HG03565 (cell line): ENCODE measurements around the gene NPLOC4.
A peak's percentile ranks its signal among the peaks of the same experiment; 100 is the strongest.

Source experiments
- ATAC-seq: cut with Tn5 transposase; IDR thresholded peaks from one replicate; pipeline ENCODE4 v1.9.1; 2021; ENCODE audit warnings: mild to moderate bottlenecking, moderate library complexity; ENCODE audit not compliant: unreplicated experiment

Gene NPLOC4

DNA sequence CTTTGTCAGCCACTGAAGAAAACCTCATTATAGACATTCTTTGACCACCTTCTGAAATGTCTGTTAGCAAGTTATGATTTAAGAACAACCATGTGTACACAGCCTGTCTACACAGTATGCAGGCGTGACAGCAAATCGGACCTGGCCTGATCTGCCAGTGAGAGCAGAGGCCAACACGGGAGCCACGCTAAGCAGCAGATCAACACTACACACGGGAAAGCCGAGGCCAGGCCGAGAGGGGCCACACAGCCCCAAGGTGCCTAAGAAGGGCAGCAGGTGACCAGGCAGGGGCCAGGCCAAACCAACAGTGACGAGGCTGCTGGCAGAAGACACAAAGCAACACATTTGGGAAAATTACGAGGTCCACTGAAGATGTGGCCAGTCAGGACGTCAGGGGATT is 68.5 kb downstream of the NPLOC4 start:
- ATAC-seq = no peak

DNA sequence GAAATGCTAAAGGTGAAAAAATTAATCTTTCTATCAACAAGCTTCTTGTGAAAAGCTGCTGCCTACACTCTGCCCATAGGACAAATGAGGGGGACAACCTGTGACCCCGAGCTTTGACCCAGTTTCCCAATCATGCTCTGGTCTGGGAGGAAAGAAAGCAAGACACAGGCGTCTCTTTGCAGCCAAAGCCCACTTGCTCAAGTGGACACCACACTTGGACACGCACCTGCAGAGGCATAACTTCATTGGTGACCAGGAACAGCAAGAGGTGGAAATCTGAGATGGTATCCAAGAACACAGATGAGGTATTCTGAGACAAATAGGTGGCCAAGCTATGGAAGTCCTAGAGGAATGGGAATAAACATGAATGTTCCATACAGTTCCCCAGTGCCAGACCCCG is 69.7 kb downstream of the NPLOC4 start:
- no peak for ATAC-seq

DNA sequence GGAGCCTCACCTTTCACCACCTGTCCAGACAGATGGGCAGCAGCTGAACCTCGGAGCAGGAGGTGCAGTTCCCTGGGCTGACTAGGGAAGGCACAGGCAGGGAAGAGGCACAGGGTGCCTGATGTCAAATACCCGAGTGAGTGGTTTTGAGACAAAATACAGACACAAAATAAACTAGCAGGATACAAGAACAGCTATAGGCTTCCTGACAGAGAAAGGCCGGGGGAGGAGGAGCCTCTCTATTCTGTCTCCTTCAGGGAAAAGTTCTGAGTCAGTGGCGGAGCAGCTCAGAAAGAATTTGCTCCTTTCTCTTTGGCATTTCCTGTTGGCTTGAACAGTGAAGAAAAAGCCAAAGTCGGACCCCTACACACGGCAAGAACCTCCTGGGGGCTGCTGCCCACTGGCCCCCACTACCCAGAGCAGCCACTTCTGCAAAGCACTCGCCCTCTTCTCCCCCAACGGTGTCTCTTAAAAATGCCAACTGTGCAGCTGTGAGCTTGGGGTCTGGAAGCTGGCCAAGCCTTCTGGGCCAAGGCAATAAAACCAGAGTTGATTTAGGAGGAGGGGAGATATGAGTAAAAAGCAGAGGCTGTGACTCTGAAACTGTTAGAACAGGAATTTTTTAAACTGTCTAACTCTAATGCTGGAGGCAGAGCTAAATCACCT is 70.3 kb downstream of the NPLOC4 start:
- no peak for ATAC-seq

DNA sequence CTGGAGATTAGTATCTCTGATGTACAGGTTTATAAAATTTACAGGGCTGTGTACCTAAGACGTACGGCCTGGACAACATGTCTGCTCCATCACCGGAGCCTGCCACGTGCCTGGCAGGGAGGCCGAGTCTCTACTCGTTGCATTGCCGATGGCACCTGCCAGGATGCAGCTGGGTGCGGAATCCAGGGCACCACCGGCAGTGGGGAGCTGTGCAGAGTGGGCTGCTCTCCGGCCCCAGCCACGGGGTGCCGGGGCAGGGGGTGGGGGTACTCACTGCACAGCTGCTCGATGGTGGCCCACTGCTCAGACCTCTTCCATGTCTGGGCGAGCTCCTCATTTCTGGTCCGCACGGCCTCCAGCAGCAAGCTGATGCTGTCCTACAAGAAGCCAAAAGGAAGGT is 71.7 kb downstream of the NPLOC4 start:
- ATAC-seq = no peak

DNA sequence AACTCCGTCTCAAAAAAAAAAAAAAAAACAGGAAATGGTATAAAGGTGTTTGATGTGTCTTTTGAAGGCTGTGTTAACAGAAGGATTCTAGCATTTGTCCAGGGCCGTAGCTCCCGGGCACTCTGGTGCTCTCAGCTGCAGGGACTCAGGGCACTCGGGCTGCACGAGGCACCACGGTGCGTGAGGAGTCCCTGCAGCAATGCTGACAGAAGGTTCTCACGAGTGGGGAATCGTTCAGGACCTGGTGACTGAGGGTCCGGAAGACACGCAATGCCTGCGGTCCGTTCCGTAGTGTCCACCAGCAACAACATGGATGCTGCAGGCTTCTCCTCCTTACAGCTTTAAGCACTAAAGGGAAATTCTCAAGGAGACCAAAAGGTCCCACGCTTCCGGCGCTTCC is 72.1 kb downstream of the NPLOC4 start:
- no peak for ATAC-seq

DNA sequence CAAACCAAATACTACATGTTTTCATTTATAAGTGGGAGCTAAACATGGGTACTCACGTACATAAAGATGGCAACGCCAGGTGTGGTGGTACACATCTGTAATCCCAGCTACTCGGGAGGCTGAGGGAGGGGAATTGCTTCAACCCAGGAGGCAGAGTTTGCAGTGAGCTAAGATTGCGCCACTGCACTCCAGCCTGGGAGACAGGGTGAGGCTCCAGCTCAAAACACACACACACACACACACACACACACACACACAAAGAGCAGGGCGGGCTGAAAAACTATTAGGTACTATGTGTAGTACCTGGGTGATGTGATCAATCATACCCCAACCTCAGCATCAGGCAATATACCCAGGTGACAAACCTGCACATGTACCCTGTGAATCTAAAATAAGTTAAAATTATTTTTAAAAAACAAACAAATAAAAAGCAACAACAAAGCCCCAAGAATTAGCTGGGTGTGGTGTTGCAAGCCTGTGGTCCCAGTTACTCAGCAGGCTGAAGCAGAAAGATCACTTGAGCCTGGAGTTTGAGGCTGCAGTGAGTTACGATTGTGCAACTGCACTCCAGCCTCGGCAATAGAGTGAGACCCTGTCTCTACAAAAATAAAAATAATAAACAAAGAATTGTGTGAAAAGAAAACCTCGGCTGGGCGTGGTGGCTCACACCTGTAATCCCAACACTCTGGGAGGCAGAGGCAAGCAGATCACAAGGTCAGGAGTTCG is 72.9 kb downstream of the NPLOC4 start:
- ATAC-seq = no peak

DNA sequence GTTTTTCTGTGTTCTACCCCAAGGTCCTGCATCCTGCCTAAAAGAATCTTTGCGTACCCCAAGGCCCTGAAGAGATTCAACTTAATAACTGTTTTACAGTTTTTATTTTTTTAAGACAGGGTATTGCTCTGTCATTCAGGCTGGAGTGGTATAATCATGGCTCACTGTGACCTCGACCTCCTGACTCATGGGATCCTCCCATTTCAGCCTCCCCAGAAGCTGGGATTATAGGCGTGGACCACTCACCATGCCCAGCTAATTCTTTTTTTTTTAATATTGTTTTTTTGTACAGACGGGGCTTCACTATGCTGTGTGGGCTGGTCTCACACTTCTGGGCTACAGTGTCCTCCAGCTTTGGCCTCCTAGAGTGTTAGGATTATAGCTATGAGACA is 75.4 kb downstream of the NPLOC4 start:
- ATAC-seq = no peak

DNA sequence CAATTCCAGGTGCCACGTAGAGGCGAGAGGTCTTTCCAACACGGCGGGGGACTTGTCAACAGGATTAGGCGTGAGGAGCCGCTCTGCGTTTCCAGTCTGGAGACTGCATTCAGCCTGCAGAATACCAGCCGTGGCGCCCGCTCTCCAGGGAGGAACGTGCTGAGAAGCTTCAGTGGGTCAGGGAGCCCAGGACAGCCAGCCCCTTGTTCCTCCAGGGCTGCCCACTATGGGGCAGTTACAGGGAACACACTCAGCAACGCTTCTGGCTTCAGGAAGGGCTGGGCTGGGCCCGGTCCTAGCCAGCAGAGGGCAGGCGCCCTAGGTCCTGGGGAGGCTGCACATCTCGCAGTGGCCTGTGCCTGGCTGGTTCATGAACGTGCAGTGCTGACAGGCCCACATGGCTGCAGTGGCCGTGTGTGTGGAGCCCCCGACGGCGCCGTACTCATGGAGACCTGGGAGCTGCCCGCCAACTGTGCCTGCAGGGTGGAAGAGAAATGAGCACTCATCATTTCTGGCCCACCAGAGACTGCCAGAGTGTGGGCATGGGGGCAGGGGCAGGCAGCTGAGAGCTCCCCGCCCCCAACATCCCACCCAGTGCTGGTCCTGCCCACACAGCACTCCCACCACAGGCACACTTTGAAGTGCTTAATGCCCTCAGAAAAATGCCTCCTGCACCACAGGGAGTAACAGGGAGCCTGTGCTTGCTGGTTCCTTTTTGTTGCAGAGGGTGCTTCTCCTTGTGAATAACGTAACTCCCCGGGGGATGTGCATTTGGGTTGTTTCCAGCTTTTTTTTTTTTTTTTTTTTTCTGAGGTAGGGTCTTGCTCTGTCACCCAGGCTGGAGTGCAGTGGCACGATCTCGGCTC is 77.7 kb downstream of the NPLOC4 start:
- no peak for ATAC-seq

DNA sequence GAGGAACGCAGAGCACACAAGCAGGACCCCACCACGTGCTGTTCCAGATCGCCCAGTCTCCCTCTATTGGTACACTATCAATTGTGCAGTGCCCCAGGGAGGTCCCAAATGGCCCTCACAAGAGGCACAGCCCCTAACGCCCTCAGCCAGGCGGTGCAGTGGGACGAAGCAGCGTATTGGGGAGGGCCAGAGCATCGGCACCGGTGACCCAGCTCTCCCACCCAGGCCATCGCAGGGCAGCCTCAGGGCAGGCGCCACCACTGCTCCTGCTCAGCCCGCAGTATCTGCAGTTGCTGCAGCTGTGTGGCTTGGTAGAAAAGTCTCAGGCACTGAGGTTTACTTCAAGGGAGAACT is 78.8 kb downstream of the NPLOC4 start:
- ATAC-seq = no peak

DNA sequence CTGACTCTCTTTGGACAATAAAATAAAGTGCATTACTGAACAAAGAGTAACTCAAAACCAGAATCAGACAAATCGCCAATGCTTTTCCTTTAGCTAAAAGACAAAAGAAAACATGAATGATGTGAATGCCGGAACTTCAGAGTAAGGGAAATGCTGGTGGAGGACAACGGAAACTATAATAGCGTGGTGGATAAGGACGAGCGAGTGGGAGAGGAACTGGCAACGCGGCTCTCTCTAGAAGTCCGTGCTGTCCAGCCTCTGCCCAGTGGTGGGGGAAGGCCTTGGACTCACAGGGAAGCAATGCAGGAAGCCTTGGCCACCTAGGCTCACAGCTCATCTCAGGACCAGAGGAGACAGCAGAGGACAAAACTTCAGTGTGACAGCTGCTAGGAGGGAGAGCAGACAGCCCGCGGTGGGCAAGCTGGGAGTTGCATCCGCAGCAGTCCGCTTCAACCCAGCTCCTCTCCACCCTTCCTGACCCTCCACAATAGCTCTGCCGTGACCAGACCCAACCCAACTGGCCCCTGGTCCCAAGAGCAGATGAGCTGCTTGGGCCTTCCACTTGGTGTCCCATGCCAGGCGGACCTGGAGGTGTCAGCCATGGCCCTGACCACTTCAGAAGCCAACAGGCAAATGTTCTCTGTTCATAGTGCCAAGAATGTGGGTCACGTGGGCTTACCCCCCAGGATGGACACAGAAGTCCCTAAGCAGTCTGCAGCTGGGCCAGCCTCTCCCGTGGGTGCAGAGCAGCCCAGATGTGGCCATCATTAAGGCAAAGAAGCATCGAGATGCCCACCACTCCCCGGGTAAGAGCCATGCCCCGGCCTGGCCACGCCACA is 79.4 kb downstream of the NPLOC4 start:
- ATAC-seq = no peak

DNA sequence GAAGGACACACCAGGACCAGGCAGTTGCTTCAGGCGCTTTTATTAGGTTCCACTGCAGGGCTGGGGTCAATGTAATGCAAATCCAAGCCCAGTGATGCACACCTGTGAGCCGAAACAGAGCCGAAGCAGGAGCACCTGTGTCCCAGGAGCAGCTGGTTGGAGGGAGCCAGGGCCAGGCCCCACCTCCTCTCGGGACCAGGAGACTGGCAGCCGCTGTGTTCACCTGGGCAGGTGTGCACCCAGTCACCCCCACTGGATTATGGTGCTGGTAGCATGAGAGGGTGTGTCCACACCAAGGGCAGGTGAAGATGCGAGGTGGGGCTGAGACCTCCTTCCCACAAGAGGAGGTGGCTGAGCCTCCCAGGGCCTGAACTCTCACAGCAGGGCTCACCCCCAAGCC is 80.0 kb downstream of the NPLOC4 start:
- no peak for ATAC-seq

DNA sequence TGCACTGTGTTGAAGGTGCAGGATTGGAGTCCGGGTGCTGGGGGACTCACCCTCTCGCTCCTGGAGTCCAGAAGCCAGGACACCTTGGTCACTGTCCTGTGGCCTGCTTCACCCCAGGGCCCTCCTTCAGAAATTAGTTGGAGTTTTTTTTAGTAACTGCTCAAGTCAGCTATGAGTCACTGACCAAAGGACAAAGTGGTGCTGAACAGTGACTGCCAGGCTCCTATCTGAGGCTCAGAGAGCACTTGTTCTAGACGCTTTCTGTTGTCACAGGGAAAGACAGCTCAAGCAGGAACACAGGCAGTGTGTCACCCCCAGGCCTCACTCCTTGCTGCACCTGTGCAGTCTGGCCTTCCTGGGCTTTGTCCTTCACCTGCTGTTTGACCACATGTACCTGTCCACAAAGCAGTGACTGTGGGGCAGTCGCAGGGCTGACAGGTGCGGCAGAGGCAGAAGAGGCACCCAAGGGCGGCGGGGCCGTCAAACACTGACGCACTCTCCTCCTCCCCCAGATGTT is 80.7 kb downstream of the NPLOC4 start:
- ATAC-seq = no peak

DNA sequence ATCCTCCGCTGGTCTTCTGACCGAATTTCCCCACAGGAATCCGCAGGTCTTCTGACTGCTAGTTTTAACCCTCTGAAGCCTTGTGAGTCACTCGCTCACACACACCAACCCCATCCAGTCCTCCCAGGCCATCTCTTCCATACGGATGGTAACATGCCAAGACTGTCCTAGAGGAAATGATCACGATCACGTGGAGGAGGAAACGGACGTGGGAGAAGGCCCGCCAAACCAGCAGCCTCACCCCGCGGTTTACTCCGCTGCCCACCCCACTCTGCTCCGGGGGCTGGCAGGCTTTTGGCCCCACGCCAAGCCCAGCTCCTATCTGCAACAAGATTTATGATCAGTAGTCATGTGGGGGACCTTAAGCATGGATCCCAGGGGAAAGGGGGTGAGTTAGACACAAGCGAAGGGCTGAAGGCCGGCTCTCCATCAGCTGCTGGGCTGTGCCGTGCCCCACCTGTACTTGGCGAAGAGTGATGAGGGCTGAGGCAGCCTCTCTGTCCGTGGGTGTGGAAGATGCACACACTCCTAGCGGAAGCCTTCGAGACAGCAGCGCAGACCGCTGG is 83.2 kb downstream of the NPLOC4 start:
- ATAC-seq = no peak

DNA sequence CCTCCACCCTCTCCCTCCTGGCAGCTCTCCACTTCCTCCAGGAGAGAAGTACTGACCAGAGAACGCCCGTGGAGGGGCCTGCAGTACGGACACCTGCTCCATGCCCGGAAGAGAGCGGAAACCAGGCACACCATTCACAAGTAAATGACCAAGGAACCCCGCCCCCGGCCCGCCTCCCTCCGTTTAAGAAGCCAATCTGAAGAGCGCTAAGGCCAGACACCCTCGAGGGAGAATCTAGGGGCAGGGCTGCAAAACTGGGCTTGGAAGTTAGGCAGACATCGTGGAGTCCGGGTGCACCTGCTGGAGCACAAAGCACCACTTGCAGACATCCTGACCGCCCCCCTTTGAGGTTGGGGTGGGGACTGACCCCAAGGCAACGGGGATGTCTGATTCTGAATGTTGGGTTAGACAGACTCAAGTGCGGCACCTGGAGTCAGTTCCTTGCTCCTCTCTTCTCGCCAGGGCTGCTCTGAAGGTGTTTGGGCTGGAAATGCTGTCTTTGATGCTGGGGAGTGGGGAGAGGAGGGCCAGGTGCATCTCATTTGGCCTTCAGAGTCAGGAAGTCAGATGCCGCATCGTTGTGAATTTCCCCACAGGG is 83.8 kb downstream of the NPLOC4 start:
- ATAC-seq = peak; percentile 17

DNA sequence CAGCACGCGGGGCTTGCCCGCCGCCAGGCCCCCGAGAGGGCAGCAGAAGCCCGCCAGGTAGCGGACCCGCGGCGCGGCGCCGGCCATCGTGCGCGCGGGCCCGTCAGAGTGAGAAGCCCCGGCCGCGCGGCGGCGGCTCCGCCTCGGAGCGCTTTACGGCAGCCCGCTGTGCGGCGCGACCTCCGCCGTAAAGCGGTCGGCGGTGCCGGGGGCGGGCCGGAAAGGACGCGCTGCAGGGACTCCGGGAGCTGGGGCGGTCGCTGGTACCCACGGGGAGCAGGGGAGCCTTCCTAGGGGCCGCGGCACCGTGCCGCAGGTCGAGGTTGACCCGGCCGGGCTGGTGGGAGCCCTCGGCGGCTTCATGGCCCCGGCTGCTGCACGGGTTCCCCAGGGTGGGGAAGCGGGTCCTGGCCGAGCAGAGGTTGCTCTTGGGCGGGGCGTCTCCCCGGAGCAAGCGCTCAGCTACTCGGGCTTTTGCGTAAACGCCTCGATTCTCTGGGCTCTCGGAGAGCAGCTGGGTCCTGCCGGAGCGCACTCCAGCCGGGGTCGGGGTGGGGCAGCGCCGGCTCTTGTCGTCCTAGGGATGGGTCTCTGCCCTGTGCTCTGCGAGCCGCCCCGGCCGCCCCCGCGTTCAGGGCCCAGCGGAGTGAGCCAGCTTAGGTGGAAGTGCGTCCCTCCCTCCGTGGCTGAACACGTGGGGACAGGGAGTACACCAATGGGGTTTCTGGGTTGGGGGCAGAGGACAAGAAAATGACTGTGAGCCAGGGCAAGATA is 84.5 kb downstream of the NPLOC4 start, which contains the start of gene FAAP100:
FAAP100 (minus strand) TSS at position 110 of the 774 bp plus-strand sequence; CDS start at position 87, 23 bp downstream.
- ATAC-seq = peak; percentile 38

DNA sequence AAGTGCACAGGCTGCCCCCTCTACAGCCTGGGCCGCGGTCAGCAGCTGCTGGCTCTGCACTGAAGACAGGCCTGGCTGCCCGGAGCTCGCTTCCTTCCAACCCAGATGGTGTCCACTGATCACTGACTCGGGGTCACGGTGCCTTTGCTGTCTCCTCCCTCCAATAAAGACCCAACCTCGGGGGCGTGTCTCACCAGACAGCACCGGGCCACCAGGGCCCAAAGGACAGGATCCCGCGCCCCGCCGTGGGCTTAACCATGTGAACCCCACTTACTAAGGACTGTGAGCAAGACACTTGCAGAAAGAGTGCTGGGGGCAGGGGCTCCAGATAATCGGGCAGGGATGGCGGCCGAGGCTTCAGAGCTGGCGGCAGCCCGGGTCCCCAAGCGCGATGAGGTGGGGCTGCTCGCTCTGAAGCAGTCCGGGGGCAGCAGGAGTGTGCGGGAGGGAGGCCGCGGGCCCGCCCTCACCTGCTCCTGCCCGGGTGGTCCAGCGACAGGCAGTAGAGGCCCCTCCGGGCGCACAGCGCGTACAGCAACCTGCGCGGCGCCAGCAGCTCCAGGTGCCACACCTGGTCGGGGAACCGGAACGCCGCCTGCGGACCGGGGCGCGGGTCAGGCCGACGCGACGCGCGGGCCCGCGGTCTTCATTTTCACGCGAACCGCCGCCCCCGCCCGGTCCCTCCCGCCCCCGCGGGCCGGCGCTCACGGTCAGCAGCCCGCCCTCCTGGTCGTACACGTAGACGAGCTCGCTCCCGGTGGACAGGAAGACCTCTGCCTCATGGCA is 85.3 kb downstream of the NPLOC4 start:
- ATAC-seq = peak; percentile 6

DNA sequence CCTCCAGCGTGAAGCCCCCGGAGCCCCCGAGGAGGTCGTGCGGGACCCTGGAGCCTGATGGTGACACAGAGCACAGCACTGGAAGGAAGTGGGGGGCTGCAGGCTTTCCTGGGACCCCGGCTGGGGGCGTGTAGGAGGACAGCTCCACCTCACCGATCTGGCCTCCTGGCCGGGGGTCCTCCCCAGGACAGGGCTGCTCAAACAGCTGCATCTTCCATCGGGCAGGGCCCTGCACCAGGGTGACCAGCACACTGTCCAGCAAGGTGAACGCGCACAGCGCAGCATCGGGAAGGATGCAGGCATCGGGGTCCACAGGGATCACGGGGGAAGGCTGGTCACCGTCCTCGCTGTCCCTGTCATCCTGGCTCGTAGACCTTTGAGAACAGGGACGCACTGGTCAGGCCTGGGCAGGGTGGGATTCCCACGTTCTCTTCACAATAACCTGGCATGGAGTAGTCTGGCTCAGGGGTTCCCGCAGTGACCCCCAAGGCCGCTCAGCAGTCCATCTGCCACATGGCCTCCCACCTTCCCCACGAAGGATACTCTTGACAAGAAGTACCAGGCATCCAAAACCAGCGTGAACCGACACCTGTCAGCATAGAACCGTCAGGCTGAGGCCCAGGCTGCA is 86.0 kb downstream of the NPLOC4 start:
- ATAC-seq = no peak

DNA sequence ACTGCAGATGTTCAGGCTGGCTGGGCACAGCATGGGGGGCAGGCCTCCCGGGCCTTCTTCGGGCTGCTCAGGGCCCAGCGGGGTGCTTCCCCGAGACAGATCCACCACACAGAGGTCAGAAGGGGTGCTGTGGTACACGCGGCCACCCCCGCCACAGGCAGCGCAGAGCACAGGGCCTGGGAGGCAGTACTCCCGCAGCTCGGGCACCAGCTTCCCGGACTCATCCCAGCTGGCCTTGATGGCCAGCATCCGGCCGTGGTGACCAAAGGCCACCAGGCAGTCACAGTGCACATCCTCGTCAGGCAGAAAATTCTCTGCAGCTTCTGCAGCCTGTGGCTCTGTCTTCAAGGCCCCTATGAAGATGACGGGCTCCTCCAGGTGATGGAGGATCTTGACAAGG is 86.6 kb downstream of the NPLOC4 start:
- ATAC-seq = no peak
